Left cardiac atrium (tissue), 4 donors: Measurements from ENCODE around the gene TMEM255A. TPM values are rescaled to one million over a fixed set of nuclear protein-coding genes. Genes with fewer than 3 reads are reported as not detected.

ENCODE experiments used
- ATAC-seq, 2 donors: fragments of 200-7000 bp; cut with Tn5 transposase; one replicate each; pipeline ENCODE4 v1.9.1; 2020; ENCODE audit warnings: mild to moderate bottlenecking in 2 of 2, moderate library complexity in 2 of 2
- DNase-seq: peaks from one replicate; pipeline ENCODE4 v3.0.0-alpha.2; 2020
- intact Hi-C, 2 donors: fragments of 100-400 bp; cut with DNase I; formaldehyde crosslinking; loops; one replicate each; pipeline versions ENCODE4 v1.14.1 to v1.15.1; 2022 to 2023
- total RNA-seq, 2 donors: library from RNA; stranded (reverse); fragmentation: NEBNext Ultra II Directional; extraction: Animal tissue kit (Norgen Biotek cat#: 25700); gene quantifications; one replicate each; pipeline ENCODE4 v1.2.1, GENCODE V29; 2021
- donor health status: DM: no; HTN: yes; CAD: no.
- donor health status: DM: no; HTN: yes; CAD: no; lungs with severe emphysema.
- donor health status: DM: yes; HTN: yes; CAD: no.
- donor health status: Dilated cardiomyopathy.

The TMEM255A gene
- total RNA-seq, 2 donors from 2014 or later, result 0.42 to 1.4 TPM

DNA sequence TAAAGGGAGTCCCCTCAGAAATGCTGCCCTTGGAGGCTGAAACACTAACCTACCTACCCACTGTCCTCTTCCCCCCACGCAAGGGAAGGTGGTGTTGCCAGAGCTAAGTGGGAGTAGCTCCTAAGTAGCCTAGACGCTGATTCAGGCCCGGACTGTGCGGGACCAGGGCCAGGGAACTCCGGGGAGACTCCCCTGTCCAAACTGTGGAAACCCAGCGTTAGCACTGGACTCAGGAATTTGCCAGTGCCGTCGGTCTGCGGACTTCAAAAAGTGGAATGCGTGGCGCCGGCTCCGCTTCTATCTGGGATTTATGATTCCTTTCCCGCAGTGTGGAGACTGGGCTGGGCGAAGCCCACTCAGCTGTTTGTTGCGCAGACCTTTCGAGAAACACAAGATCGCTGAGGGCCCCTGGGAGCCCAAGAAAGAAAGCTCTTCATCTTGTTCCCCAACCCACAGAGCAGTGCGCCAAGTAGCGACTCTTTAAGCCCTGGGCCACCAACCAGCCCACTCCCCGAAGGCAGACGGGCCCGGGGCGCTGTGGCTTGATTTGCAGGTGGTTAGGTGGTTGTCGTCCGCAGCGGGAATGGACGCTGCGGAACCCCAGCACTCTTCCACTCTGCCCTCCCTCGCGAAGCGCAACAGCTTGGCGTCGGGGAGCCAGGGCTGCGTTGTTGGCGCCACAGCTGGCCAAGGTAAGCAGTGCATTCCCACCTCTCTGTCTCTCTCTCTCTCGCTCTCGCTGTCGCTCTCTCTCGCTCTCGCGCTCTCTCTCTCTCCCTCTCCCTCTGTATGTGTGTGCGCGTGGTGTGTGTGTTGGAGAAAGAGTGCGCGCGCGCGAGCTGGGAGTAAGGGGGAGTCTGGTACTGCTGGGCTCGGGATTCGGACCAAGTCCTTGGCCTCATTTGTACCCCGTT lies 2.0 kb downstream of the TMEM255A start:
- intact Hi-C loops, result no loop called here
- DNase-seq, result peak; percentile 45
- ATAC-seq, result peak; percentile 61 to 89

- ATAC-seq, result no peak
- intact Hi-C loops, result no loop called here
Observed at GRCh38 chrX:120308558-120308957, 2.7 kb downstream of the TMEM255A start.

DNA sequence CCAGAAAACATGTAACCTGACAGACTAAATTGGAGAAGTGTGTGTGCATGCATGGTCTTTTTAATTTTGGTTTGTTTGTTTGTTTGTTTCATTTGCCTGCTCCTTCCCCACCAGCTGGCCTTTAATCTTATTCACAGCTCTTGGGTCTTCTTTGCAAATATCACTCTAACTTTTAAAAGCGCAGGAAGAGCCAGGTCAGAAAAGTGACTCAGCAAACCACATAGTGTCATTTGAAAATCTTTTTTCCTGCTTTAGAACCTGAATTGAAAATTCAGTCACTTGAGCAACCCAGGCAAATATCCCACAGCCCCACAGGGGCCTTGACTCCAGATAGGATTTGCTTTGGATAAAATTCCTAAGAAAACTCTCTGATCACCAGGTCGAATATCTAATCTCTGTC lies 4.6 kb downstream of the TMEM255A start:
- intact Hi-C loops, result no loop called here
- no peak for DNase-seq
- no peak for ATAC-seq

More at GRCh38 chrX:120308558-120308957, 2.7 kb downstream of the TMEM255A start:
- no peak for DNase-seq

DNA sequence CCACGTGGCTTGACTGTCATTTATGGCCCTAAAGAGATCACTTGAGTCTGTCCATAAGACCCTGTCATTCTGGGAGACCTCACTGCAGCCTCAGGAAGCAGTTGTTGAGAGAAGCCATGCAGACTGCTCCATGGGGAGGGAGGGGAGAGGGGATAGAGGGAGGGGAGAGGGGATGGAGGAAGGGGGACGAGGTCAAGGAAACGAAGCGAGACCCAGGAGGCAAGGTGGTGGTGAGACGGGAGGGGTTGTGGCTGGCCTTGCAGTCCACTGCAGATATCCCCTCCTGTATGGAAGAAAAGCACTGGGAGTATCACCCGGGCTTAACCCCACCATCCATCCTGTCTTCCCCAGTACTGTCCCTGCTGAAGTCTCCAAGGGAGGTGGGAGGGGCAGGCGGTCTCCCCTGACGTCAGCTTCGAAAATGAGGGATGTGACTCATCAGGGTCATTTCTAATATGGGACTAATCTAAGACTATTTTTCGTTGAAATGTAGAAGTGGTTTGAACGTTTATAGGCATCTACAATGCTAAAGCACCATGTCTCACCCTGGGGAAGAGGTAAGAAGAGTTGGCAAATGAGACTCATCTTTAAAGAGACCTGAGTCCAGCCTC lies 5.6 kb downstream of the TMEM255A start:
- intact Hi-C loops, result no loop called here
- no peak for ATAC-seq
- no peak for DNase-seq

DNA sequence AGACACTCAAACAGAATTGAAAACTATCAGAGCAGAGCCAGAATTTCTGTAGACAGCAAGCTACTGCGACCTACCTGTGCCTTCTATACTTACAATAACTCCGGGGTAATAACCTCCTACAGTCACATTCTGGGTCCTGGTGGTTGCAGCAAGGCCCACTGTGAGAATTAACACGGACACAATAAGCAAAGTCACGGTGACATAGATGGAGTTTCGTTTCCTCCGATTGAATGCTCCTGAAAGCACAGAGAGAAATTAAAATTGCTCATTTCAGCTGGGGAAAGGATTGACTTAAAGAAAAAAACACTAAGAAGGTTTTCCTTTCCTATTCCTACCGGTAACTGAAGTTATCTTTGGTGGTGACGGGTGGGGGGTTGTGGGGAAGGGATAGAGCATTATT lies 7.0 kb downstream of the TMEM255A start:
- no peak for ATAC-seq
- intact Hi-C loops, result no loop called here
- DNase-seq, result no peak

- intact Hi-C loops, result no loop called here
- no peak for DNase-seq
- ATAC-seq, result peak; percentile 17 to 44
Observed at GRCh38 chrX:120302434-120302833, 8.8 kb downstream of the TMEM255A start.

- ATAC-seq (no peak), DNase-seq (no peak)
- intact Hi-C loops, result no loop called here
Observed at GRCh38 chrX:120301960-120302359, 9.3 kb downstream of the TMEM255A start.

DNA sequence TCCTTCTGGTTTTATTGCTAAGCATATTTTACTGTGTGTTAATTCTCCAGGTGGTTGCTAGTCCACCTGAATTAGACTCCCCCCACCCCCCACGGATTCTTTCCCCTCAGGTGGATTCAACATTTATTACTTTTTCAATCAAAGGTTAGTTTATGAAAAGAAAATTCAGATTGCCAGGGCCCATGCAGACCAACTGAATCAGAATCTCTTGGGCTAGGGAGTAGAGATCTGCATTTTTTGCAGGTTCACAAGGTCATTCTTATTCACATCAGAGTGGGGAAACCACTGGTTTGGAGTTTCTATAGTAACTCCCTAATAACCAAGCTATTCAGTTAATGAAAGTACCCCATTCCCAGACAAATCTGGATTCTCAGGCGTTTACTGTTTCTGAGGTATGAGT lies 9.8 kb downstream of the TMEM255A start:
- no peak for ATAC-seq
- intact Hi-C loops, result no loop called here
- no peak for DNase-seq

- intact Hi-C loops, result no loop called here
- DNase-seq (no peak), ATAC-seq (no peak)
Observed at GRCh38 chrX:120299928-120300327, 11.3 kb downstream of the TMEM255A start.

- ATAC-seq, result no peak
- intact Hi-C loops, result no loop called here
- no peak for DNase-seq
Observed at GRCh38 chrX:120297923-120298322, 13.3 kb downstream of the TMEM255A start.

DNA sequence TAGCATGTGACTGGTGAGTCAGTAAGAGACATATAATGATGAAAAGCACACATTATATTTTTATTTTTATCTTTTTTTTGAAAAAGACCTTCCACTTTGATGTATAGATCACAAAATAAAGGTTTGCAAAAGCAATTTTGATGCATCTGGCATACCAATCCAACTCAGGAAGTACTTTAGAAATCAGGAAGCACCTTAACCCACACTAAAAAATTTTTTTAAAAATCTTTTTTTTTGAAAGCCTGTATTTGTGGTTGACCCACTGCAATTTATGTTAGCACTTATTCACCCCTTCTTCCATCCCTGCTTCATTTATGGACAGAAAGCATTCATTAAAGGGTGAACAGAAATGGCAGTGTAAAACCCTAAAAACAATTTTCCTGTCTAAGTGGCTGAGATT lies 16.6 kb downstream of the TMEM255A start:
- intact Hi-C loops, result no loop called here
- ATAC-seq (no peak), DNase-seq (no peak)

GRCh38 chrX:120293015-120293414 lies 18.2 kb downstream of the TMEM255A start:
- intact Hi-C loops, result no loop called here
- DNase-seq (no peak), ATAC-seq (no peak)

- DNase-seq, result no peak
- intact Hi-C loops, result no loop called here
- ATAC-seq, result no peak
Observed at GRCh38 chrX:120291211-120291610, 20.1 kb downstream of the TMEM255A start.

DNA sequence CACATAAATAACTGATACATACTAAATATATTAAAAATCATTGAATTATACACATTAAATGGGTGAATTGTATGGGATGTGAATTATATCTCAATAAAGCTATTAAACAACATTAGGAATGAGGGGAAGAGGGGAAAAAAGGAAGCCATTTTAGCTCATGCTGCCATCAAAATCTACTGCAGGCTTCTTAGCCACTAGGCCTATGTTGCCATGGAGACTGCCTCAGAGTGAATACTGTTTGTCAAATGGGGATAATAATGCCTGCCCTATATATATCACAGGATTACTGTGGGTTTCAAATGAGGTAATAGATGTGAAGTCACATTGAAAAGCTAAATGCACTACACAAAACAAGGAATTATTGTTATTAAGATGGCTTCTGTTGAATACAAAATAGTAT lies 21.2 kb downstream of the TMEM255A start:
- ATAC-seq (no peak), DNase-seq (no peak)
- intact Hi-C loops, result no loop called here

DNA sequence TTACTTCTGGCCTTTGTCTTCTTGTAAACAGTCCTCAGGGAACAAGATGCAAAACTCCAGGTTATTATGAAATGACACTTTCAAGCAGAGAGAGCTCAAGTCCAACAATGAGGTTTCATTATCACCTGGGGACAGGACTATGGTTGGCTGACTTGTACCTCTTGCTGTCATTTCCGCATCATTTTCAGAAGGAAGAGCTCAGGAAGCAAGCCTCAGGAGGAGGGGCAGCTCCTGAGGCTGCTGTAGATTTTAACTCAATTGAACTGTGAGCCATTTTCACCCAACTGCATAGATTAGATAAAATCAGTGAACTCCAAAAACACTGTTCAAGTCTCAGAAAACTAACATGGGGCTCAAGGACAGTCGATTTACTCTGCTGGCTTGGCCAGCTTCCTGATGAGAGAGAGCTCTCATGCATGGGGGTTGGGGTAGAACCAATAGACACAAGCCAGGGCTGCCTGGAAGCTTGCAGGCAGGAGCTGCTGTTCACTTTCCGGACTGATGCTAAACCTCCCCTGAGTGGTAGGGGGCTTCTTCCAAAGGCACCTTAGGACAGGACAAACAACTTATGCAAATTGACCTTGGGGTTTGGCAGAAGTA lies 23.6 kb downstream of the TMEM255A start:
- no peak for DNase-seq
- intact Hi-C loops, result no loop called here
- no peak for ATAC-seq

DNA sequence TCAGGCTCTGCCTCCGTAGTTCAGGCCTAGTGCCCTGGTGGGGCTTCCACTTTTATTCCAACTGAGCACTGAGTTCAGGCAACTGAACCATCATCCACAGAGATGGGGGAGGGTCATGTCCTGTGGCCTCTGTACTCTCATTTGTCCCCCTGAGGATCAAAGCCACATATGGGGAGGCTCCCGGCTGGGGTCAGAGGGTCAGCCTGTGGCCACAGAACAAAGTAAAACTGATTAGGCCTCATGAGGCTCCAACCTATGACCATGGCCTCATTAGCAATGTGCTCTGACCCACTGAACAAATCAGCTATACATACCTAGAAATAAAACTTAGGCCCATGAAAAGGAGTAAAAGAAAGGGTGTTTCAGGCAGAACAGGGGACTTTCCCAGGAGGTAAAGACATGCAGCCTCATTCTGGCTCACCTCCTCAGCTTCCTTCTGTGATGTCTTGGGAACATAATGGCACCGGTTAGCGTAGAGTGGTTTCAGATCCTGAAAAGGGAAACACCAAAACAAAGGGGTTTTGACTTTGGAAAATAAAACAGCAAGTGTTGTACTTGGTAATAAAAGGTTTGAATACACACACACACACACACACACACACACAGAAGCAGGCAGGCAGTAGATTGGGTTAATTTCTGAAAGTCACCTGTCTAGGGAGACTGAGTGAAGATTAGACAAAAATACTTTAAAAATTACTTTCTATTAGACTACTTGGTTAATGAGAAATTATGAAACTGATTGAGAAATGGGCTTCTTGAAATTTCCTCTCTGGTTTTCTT lies 24.3 kb downstream of the TMEM255A start:
- intact Hi-C loops, result no loop called here
- no peak for ATAC-seq
- DNase-seq, result no peak

DNA sequence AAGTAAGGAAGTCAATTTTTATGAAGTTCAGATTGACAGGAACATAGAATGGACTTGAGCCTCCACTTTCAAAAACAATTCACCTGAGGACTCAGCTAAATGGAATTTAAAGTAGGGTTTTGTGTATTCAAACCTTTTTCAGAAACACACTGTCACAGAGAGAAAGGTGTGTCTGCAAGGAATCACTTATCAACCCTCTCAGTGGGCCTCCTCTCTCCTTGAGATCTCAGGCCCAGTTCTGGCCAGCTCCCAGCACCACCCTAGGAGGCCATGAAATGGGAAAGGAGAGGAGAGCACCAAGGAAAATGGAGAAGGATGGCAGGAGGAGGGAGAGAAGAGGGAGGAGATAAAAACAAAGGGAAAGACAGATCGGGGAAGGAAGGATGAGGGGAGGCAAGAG lies 28.6 kb downstream of the TMEM255A start:
- ATAC-seq, result no peak
- DNase-seq, result no peak
- intact Hi-C loops, result no loop called here

- intact Hi-C loops, result no loop called here
- no peak for DNase-seq
- no peak for ATAC-seq
Observed at GRCh38 chrX:120281761-120282160, 29.5 kb downstream of the TMEM255A start.

GRCh38 chrX:120281021-120281624 lies 30.1 kb downstream of the TMEM255A start:
- intact Hi-C loops, result no loop called here

More at GRCh38 chrX:120281021-120281624, 30.1 kb downstream of the TMEM255A start:
- ATAC-seq (no peak), DNase-seq (no peak)
